HG03159 (cell line): ENCODE data around the gene BCAS4.
"Not testable (repeated sequence)": the region's sequence is repeated elsewhere in the genome, so short reads cannot be mapped to it uniquely, and the experiment has no call there.

Experiments used
- ATAC-seq: cut with Tn5 transposase; IDR thresholded peaks from one replicate; pipeline ENCODE4 v1.9.1; 2021; ENCODE audit warnings: mild to moderate bottlenecking, moderate library complexity; ENCODE audit not compliant: unreplicated experiment

Gene BCAS4

GRCh38 chr20:50794846-50795634 is at the start of gene BCAS4:
BCAS4 (plus strand) TSS chr20:50795061; CDS start chr20:50795084, 23 bp downstream.
- ATAC-seq: peak; percentile 68

DNA sequence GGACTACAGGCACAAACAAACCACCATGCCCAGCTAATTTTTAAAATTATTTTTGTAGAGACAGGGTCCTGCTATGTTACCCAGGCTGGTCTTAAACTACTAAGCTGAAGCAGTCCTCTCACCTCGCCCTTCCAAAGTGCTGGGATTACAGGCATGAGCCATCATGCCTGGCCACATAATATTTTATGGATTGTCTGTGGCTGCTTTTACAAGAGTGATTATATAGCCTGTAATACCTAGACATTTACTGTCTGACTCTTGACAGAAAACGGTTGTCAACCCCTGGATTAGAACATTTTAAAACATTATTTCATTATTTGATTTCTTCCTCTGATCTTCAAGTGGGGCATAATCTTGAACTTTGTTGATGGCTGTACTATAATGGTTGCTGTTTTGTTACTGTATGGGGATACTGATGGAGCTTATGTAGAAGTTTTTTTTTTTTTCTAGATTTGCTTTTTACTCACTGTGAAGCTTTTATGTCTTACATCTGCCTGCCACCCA is 49.2 kb upstream of the BCAS4 start:
- no peak for ATAC-seq

DNA sequence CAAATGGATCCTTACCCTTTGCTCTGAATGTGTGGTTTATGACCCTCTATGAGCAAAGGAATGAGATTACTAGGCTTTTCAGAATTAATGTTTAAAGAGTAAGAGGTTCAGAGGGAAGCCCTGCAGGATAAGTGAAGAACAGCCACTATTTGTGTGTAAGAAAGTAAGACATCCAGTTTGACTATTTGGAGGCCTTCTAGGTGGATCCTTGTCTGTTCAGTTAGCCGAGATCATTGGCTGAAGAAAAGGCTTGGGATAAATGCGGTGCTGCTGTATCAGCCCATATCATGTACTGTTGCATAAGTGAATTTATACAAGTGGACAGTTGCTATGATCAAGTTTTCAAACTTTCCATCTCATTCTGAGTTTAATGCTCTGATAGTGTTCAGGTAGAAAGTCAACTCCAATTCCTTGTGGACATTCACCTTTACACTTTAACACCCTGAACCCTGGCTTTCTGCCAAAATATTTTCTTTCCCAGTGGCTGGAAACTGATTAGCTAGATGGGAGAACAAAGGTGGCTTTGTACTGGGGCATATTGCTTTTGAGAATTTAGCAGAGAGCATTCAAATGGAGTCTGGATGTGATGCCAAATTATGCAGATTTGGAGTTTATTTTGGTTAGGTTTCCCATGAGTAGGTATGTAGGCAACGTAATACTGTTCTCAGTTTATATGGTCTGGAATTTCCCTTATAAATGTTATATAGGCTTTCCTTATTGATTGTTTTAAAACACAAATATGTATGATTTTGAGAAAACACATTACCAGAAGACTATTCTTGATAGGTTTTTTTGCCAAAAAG is 48.5 kb upstream of the BCAS4 start:
- no peak for ATAC-seq

GRCh38 chr20:50747275-50747674 is 47.6 kb upstream of the BCAS4 start:
- no peak for ATAC-seq

DNA sequence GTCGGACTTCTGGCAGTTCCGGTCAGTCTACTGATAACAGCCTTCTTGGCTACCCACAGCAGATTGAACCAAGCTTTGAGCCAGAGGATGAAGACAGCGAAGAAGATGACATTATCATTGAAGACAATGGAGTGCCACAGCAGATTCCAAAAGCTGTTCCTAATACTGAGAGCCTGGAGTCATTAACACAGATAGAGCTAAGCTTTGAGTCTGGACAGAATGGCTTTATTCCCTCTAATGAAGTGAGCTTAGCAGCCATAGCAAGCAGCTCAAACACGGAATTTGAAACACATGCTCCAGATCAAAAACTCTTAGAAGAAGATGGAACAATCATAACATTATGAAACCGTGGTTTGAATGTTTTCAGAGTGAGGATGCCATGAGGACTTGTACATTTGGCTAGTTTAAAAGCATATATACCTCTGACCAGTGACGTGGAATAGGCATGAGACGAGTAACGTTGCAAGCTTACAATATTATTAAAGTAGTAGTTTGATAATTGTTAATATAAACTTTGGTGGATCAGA is 44.7 kb upstream of the BCAS4 start:
- no peak for ATAC-seq

DNA sequence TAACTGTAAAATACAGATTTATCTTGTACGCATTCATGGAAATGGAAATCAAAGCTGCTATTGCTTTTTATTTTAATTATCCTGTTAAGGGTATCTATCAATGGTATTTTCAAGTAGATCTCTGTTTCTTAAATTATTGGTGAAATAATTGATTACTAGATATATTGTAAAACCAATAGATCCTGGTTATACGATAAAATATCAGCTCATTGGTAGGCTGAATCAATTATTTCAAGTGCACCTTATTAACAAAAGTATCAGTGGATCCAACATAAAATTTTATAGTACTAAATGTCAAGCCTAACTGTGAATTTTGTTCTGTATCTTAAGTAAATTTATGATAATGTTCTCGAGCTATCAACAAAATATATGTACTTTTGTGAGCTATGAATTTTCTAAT is 41.7 kb upstream of the BCAS4 start:
- no peak for ATAC-seq

DNA sequence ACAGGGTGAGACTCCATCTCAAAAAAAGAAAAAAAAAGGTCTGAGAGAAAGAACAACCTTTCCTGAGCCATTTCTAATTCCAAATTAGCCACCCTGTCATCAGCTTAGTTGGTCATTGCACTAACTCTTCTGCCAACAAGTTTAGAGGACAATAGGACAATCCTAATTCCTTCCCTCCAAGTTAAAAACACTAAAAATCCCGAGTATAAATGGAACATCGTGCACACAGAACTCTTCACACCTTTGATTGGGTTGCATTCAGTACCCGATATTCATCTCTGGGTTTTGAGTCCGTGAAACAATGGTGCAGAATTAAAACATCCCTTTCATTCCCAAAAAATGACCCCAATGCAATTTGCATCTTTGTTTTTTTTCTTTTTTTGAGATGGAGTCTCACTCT is 40.4 kb upstream of the BCAS4 start:
- no peak for ATAC-seq

DNA sequence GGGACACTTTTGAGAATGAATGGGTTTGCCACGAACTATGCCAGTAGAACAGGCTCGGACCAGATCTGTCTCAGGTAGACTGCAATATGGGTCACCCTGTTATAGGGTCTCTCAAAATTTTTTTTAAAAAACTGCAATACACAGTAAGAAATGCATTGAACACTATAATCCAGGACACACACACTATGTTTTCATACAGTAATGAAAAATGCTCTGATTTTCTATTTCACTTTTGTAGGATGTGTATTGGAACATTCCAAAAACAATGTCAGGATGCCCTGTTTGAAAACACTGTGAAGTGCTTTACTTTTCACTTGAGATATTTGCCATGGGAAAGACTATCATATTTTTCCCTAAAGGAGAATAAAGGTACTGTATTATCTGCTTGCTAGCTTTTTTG is 38.4 kb upstream of the BCAS4 start:
- no peak for ATAC-seq

DNA sequence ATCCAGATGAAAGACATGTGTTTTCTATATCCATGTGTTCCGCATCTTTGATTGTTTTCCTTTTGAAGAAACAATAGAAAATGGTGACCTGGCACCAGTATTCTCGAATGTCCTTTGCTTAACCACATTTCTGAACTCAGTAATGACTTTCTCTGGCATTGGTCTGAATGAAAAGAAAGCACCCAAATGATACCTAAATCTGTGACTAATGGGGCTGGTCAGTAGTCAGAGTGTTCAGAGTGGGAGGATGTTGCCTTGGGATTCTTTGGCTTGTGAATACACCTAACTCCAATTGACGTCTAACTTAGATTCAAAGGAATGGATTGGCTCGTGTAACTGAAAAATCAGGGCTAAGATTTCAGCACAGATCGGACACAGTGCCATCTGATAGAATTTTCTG is 36.4 kb upstream of the BCAS4 start:
- no peak for ATAC-seq

DNA sequence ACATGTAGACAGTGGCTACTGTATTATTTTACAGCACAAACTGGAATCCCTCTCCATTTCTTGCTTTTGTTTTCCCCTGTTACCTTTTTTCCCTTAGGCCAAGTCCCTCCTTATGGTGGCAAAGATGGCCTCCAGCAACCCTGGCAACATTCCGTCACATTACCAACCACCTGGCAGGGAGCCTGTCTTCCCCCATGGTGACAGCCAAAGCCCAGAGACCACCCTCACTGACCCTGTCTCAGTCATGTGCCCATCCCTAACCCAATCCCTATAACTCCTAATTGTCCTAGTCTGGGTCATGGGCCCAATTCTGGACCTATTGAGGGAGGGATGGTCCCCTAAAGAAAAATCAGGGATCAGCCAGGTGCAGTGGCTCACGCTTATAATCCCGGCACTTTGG is 35.9 kb upstream of the BCAS4 start:
- ATAC-seq: no peak

GRCh38 chr20:50759678-50760077 is 35.2 kb upstream of the BCAS4 start:
- no peak for ATAC-seq

DNA sequence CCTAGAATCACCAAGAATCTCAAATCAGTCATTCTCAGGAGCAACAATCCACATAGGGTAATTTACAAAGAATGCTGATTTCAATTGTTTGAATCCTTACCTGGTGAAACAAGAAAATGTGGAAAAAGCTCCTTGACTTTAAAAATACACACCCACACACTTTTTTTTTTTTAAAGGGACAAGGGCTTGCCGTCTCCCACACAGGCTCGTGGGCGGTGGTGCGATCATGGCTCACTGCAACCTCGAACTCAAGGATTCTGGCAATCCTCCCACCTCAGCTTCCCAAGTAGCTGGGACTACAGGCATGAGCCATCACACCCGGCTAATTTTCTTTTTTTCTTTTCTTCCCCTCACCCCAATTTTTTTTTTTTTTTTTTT is 32.8 kb upstream of the BCAS4 start:
- no peak for ATAC-seq

- ATAC-seq: no peak
These were observed 32.2 kb upstream of the BCAS4 start for GRCh38 chr20:50762435-50763220.

DNA sequence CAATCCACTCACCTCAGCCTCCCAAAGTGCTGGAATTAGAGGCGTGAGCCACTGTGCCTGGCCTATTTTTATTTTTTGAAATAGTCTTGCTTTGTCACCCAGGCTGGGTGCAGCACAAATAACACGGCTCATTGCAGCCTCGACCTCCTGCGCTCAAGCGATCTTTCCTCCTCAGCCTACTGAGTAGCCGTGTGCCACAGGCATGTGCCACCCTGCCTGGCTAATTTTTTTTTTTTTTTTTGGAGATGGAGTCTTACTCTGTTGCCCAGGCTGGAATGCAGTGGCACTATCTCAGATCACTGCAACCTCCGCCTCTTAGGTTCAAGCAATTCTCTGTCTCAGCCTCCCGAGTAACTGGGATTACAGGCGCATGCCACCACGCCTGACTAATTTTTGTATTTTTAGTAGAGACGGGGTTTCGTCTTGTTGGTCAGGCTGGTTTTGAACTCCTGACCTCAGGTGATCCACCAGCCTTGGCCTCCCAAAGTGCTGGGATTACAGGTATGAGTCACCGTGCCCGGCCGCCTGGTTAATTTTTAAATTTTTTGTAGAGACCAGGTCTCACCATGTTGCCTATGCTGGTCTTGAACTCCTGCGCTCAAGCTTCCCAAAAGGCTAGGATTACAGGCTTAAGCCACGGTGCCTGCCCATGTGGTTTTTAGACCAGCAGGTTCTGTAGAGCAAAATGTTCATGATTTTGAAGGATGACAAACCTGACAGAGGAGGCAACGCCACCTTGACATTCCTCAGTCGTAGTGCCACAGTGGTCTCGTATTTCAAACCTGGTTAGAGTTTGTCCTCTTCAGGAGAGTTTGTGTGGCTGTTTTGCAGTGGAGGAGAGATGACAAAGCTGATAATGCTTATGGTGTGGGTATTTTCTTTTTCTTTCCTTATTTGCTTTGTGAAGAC is 31.1 kb upstream of the BCAS4 start:
- ATAC-seq: not testable (repeated sequence)

GRCh38 chr20:50765251-50765650 is 29.6 kb upstream of the BCAS4 start:
- ATAC-seq: not testable (repeated sequence)

GRCh38 chr20:50765674-50766073 is 29.2 kb upstream of the BCAS4 start:
- no peak for ATAC-seq

GRCh38 chr20:50766955-50767809 is 27.7 kb upstream of the BCAS4 start:
- ATAC-seq: not testable (repeated sequence)

- not testable (repeated sequence) for ATAC-seq
These were observed 25.9 kb upstream of the BCAS4 start for GRCh38 chr20:50768991-50769390.

GRCh38 chr20:50769551-50770085 is 25.2 kb upstream of the BCAS4 start:
- not testable (repeated sequence) for ATAC-seq
